HepG2 (cell line): ENCODE measurements around the gene ADGRG1. TPM values are rescaled to one million over a fixed set of nuclear protein-coding genes. Genes with fewer than 3 reads are reported as not detected.
A peak's percentile ranks its signal among the peaks of the same experiment; 100 is the strongest.

Experiments used
- ATF2 ChIP-seq: sonication (generic); formaldehyde crosslinking; IDR thresholded peaks from 2 replicates; pipeline ENCODE4 v1.4.0; 2020; ENCODE audit warnings: missing genetic modification reagents
- BCLAF1 ChIP-seq: fragments of 450-650 bp; IDR thresholded peaks from 2 replicates; pipeline ENCODE4 v1.6.1; 2017; ENCODE audit warnings: mild to moderate bottlenecking
- CERS6 ChIP-seq: sonication (generic); formaldehyde crosslinking; IDR thresholded peaks from 2 replicates; pipeline ENCODE4 v1.5.0; 2020; ENCODE audit warnings: missing genetic modification reagents
- HOXA9 ChIP-seq: sonication (generic); formaldehyde crosslinking; IDR thresholded peaks from 2 replicates; pipeline ENCODE4 v1.8.1; 2022; ENCODE audit warnings: missing genetic modification reagents, mild to moderate bottlenecking, moderate library complexity, borderline replicate concordance
- MAZ ChIP-seq, 2 experiments: sonication (generic) in 1 of 2; formaldehyde crosslinking in 1 of 2; IDR thresholded peaks; 2 replicates each; pipeline versions ENCODE4 v1.5.0 to v1.6.1; 2012 to 2020; ENCODE audit warnings: low read depth in 2 of 2, mild to moderate bottlenecking in 2 of 2, borderline replicate concordance in 1 of 2, improper control_type of control experiment in 1 of 2, low read length in 1 of 2, missing genetic modification reagents in 1 of 2, moderate library complexity in 1 of 2
- MTA1 ChIP-seq: sonication (generic); formaldehyde crosslinking; IDR thresholded peaks from 2 replicates; pipeline ENCODE4 v1.4.0; 2020; ENCODE audit warnings: missing genetic modification reagents, mild to moderate bottlenecking, borderline replicate concordance
- MXD1 ChIP-seq: sonication (generic); formaldehyde crosslinking; IDR thresholded peaks from 2 replicates; pipeline ENCODE4 v1.4.0; 2020; ENCODE audit warnings: mild to moderate bottlenecking, missing genetic modification reagents
- RAD51 ChIP-seq: fragments of 450-650 bp; IDR thresholded peaks from 2 replicates; pipeline ENCODE4 v1.6.1; 2016; ENCODE audit warnings: borderline replicate concordance
- TFE3 ChIP-seq: IDR thresholded peaks from 2 replicates; pipeline ENCODE4 v1.6.1; 2016
- THRA ChIP-seq: sonication (generic); formaldehyde crosslinking; IDR thresholded peaks from 2 replicates; pipeline ENCODE4 v1.4.0; 2020; ENCODE audit warnings: missing genetic modification reagents, borderline replicate concordance
- U2AF2 ChIP-seq: fragments of 200-400 bp; formaldehyde crosslinking; IDR thresholded peaks from 2 replicates; pipeline ENCODE4 v1.6.1; 2017; ENCODE audit warnings: low read depth, mild to moderate bottlenecking, low read length
- ZNF10 ChIP-seq: sonication (generic); formaldehyde crosslinking; IDR thresholded peaks from 2 replicates; pipeline ENCODE4 v1.4.0; 2020; ENCODE audit warnings: mild to moderate bottlenecking, low read depth, missing genetic modification reagents, borderline replicate concordance
- ZNF124 ChIP-seq: sonication (generic); formaldehyde crosslinking; IDR thresholded peaks from 2 replicates; pipeline ENCODE4 v1.4.0; 2020; ENCODE audit warnings: missing genetic modification reagents
- ZNF17 ChIP-seq: sonication (generic); formaldehyde crosslinking; IDR thresholded peaks from 2 replicates; pipeline ENCODE4 v1.5.0; 2020; ENCODE audit warnings: mild to moderate bottlenecking, missing genetic modification reagents
- ZNF383 ChIP-seq: sonication (generic); formaldehyde crosslinking; IDR thresholded peaks from 2 replicates; pipeline ENCODE4 v1.4.0; 2020; ENCODE audit warnings: missing genetic modification reagents, mild to moderate bottlenecking, borderline replicate concordance
- ZNF549 ChIP-seq: sonication (generic); formaldehyde crosslinking; IDR thresholded peaks from 2 replicates; pipeline ENCODE4 v1.5.0; 2020; ENCODE audit warnings: missing genetic modification reagents
- ZNF574 ChIP-seq: sonication (generic); formaldehyde crosslinking; IDR thresholded peaks from 2 replicates; pipeline ENCODE4 v1.4.0; 2020; ENCODE audit warnings: missing genetic modification reagents
- polyA plus RNA-seq, 8 experiments: library from polyadenylated mRNA; depleted of rRNA in 3 of 8; stranded (reverse) in 7 of 8; unstranded in 1 of 8; fragments of >200 nt; fragmentation: Illumina TruSeq in 4 of 8; extraction: Trizol in 4 of 8; gene quantifications; 2 replicates each; pipeline versions ENCODE4 v1.2.1 to v1.2.3, GENCODE V29; 2011 to 2016; ENCODE audit warnings: low read depth in 4 of 8, missing spikeins in 1 of 8, mixed read lengths in 1 of 8; ENCODE audit not compliant: insufficient read depth in 1 of 8
- total RNA-seq, 5 experiments: library from RNA; depleted of rRNA; stranded (reverse); fragments of >200 nt; fragmentation: Illumina TruSeq; extraction: Trizol; gene quantifications; 2 replicates each; pipeline ENCODE4 v1.2.3, GENCODE V29; 2016; ENCODE audit warnings: low read depth in 1 of 5

The ADGRG1 gene
- total and polyA plus RNA-seq, 2 of the 13 experiments (the other 11 are each of a cell fraction or from before 2014, with no cell fraction given): 2.7 to 5.9 TPM

GRCh38 chr16:57709663-57710062 is 81.2 kb downstream of the ADGRG1 start (continued):
- TF ChIP-seq ZNF383: no peak
- no peak for TF ChIP-seq ZNF17 (CRISPR knock-in tag)
- no peak for TF ChIP-seq HOXA9 (CRISPR knock-in tag)
- TF ChIP-seq MTA1 (CRISPR knock-in tag): 0 out of 2 replicates have a peak, but pooled peaks have one; percentile 31
- TF ChIP-seq MXD1: no peak
- TF ChIP-seq ATF2 (CRISPR knock-in tag): peak; percentile 86
- no peak for TF ChIP-seq ZNF549
- peak; percentile 25; the same call in 1 of the 2 replicates for TF ChIP-seq TFE3
- no peak for TF ChIP-seq MAZ (IDR thresholded peaks at IDR 0.05; ENCODE audit: borderline replicate concordance, low read depth, low read length)
- no peak for TF ChIP-seq MAZ (CRISPR knock-in tag; IDR thresholded peaks at IDR 0.05; ENCODE audit: low read depth)
- TF ChIP-seq RAD51: no peak
- TF ChIP-seq CERS6 (CRISPR knock-in tag): no peak
- TF ChIP-seq ZNF124 (CRISPR knock-in tag): 0 out of 2 replicates have a peak, but pooled peaks have one; percentile 42
- peak; percentile 62; the same call in 1 of the 2 replicates for TF ChIP-seq THRA (CRISPR knock-in tag)
- TF ChIP-seq U2AF2: no peak
- TF ChIP-seq BCLAF1: no peak
- TF ChIP-seq ZNF574: peak; percentile 49
- no peak for TF ChIP-seq ZNF10 (CRISPR knock-in tag)
